HG02763 (cell line): ENCODE measurements around the gene SLC7A1.

ENCODE experiments used
- ATAC-seq: cut with Tn5 transposase; IDR thresholded peaks from one replicate; pipeline ENCODE4 v1.9.1; 2021; ENCODE audit warnings: mild to moderate bottlenecking, moderate library complexity; ENCODE audit not compliant: unreplicated experiment

The SLC7A1 gene

GRCh38 chr13:29491248-29491647 lies 104.2 kb downstream of the SLC7A1 start:
- no peak for ATAC-seq

- no peak for ATAC-seq
Observed at GRCh38 chr13:29490561-29490885, 105.0 kb downstream of the SLC7A1 start.

- no peak for ATAC-seq
Observed at GRCh38 chr13:29489650-29490560, 105.6 kb downstream of the SLC7A1 start.

GRCh38 chr13:29487466-29488454 lies 107.7 kb downstream of the SLC7A1 start:
- ATAC-seq, result no peak

- no peak for ATAC-seq
Observed at GRCh38 chr13:29486551-29486950, 108.9 kb downstream of the SLC7A1 start.

- no peak for ATAC-seq
Observed at GRCh38 chr13:29484796-29485195, 110.7 kb downstream of the SLC7A1 start.

GRCh38 chr13:29484236-29484635 lies 111.3 kb downstream of the SLC7A1 start:
- ATAC-seq, result no peak

- ATAC-seq, result no peak
Observed at GRCh38 chr13:29483623-29484022, 111.9 kb downstream of the SLC7A1 start.

- no peak for ATAC-seq
Observed at GRCh38 chr13:29483211-29483610, 112.3 kb downstream of the SLC7A1 start.

- no peak for ATAC-seq
Observed at GRCh38 chr13:29482504-29482903, 113.0 kb downstream of the SLC7A1 start.

- no peak for ATAC-seq
Observed at GRCh38 chr13:29481603-29482002, 113.9 kb downstream of the SLC7A1 start.

GRCh38 chr13:29480893-29481525 lies 114.5 kb downstream of the SLC7A1 start:
- ATAC-seq, result no peak

GRCh38 chr13:29479716-29480492 lies 115.6 kb downstream of the SLC7A1 start:
- no peak for ATAC-seq

- ATAC-seq, result no peak
Observed at GRCh38 chr13:29476046-29476445, 119.4 kb downstream of the SLC7A1 start.

- ATAC-seq, result no peak
Observed at GRCh38 chr13:29474991-29475390, 120.5 kb downstream of the SLC7A1 start.

GRCh38 chr13:29473166-29473565 lies 122.3 kb downstream of the SLC7A1 start:
- ATAC-seq, result no peak

GRCh38 chr13:29472332-29472961 lies 123.0 kb downstream of the SLC7A1 start:
- no peak for ATAC-seq

- no peak for ATAC-seq
Observed at GRCh38 chr13:29471551-29471950, 123.9 kb downstream of the SLC7A1 start.

GRCh38 chr13:29465741-29466293 lies 129.7 kb downstream of the SLC7A1 start:
- ATAC-seq, result no peak
